GM12878 (cell line): ENCODE measurements around the gene RAB28. TPM values are rescaled to one million over a fixed set of nuclear protein-coding genes. Genes with fewer than 3 reads are reported as not detected.

ENCODE experiments used
- ATAC-seq: fragments of 200-7000 bp; cut with Tn5 transposase; 3 replicates; pipeline ENCODE4 v1.9.1; 2020; ENCODE audit warnings: mild to moderate bottlenecking, moderate library complexity
- BruUV-seq: library from RNA; stranded (reverse); fragments of 400-500 nt; replicated peaks from 2 replicates; lab custom pipeline; 2021; lab: Mats Ljungman, UMichigan
- CTCF ChIA-PET: fragments of 300-600 bp; sonication (Branson Sonifier 250); formaldehyde crosslinking; extraction: SDS; loops from one replicate; lab custom pipeline; 2021; ENCODE audit warnings: inconsistent platforms; lab: Yijun Ruan, JAX
- POLR2A ChIA-PET: fragments of 350-600 bp; formaldehyde crosslinking; extraction: SDS; loops from one replicate; lab custom pipeline; 2021; ENCODE audit warnings: inconsistent platforms; lab: Charles Lee
- RAD21 ChIA-PET: fragments of 300-600 bp; sonication (Branson Sonifier 250); formaldehyde crosslinking; loops from one replicate; lab custom pipeline; 2023; ENCODE audit warnings: antibody characterized with exemption; ENCODE audit not compliant: unreplicated experiment; lab: Charles Lee
- SMC1A ChIA-PET: fragments of 300-600 bp; sonication (Branson Sonifier 250); formaldehyde crosslinking; loops from one replicate; lab custom pipeline; 2023; ENCODE audit not compliant: unreplicated experiment, uncharacterized antibody; lab: Charles Lee
- DNase-seq: peaks from one replicate; pipeline ENCODE4 v3.0.0-alpha.2; 2011; ENCODE audit warnings: low read depth, low spot score
- FAIRE-seq: peaks from 3 replicates; lab custom pipeline; 2011; peaks lifted over from hg19 to GRCh38; lab: Jason Lieb, UNC
- H2AFZ ChIP-seq: 2 replicates; pipeline ENCODE4 v1.6.0; 2011; ENCODE audit warnings: low read depth, low read length, control low read depth; ENCODE audit not compliant: control insufficient read depth
- H3K27ac ChIP-seq: 2 replicates; pipeline ENCODE4 v1.5.1; 2011; ENCODE audit warnings: control low read depth; ENCODE audit not compliant: control insufficient read depth, insufficient read depth
- H3K27me3 ChIP-seq, 2 experiments: replicated peaks in 1 of 2; 2 replicates each; pipeline versions ENCODE4 v1.6.0 to v1.6.1; 2011; ENCODE audit warnings: low read length in 1 of 2; ENCODE audit not compliant: control insufficient read depth in 2 of 2, insufficient read depth in 2 of 2
- H3K36me3 ChIP-seq, 2 experiments: 2 replicates each; pipeline ENCODE4 v1.5.1; 2011; ENCODE audit warnings: low read length in 1 of 2; ENCODE audit not compliant: control insufficient read depth in 2 of 2, insufficient read depth in 2 of 2
- H3K4me1 ChIP-seq: 2 replicates; pipeline ENCODE4 v1.6.1; 2011; ENCODE audit warnings: mild to moderate bottlenecking, low read length, moderate library complexity, mixed read lengths; ENCODE audit not compliant: control insufficient read depth, insufficient read depth
- H3K4me2 ChIP-seq: 2 replicates; pipeline ENCODE4 v1.6.0; 2011; ENCODE audit warnings: control low read depth; ENCODE audit not compliant: control insufficient read depth, insufficient read depth
- H3K4me3 ChIP-seq: fragments of 200-600 bp; sonication (generic); 2 replicates; pipeline ENCODE4 v1.5.1; 2016
- H3K79me2 ChIP-seq: 2 replicates; pipeline ENCODE4 v1.6.0; 2011; ENCODE audit warnings: low read length; ENCODE audit not compliant: control insufficient read depth, insufficient read depth
- H3K9ac ChIP-seq: 2 replicates; pipeline ENCODE4 v1.8.0; 2011; ENCODE audit warnings: low read length, control low read depth, mixed read lengths; ENCODE audit not compliant: control insufficient read depth, insufficient read depth
- H3K9me3 ChIP-seq: replicated peaks from 3 replicates; pipeline ENCODE4 v1.5.1; 2011; ENCODE audit warnings: mild to moderate bottlenecking, low read length; ENCODE audit not compliant: control insufficient read depth, insufficient read depth
- H4K20me1 ChIP-seq: 2 replicates; pipeline ENCODE4 v1.6.0; 2011; ENCODE audit not compliant: control insufficient read depth, insufficient read depth
- DPF2 ChIP-seq: fragments of 450-650 bp; IDR thresholded peaks from 2 replicates; pipeline ENCODE4 v1.6.1; 2017; ENCODE audit warnings: mild to moderate bottlenecking
- IKZF1 ChIP-seq: fragments of 450-650 bp; conservative IDR thresholded peaks from 2 replicates; pipeline ENCODE4 v1.6.1; 2017; ENCODE audit warnings: antibody characterized with exemption, mild to moderate bottlenecking
- LARP7 ChIP-seq: fragments of 450-650 bp; IDR thresholded peaks from 2 replicates; pipeline ENCODE4 v1.6.1; 2017; ENCODE audit warnings: mild to moderate bottlenecking
- STAT1 ChIP-seq: fragments of 450-650 bp; conservative IDR thresholded peaks from 2 replicates; pipeline ENCODE4 v1.6.1; 2014; ENCODE audit warnings: antibody characterized with exemption, mild to moderate bottlenecking
- TCF12 ChIP-seq: IDR thresholded peaks from 2 replicates; pipeline ENCODE4 v1.6.1; 2011; ENCODE audit warnings: low read depth, mild to moderate bottlenecking, low read length
- YY1 ChIP-seq: IDR thresholded peaks from 2 replicates; pipeline ENCODE4 v1.6.1; 2011; ENCODE audit warnings: low read depth, mild to moderate bottlenecking, low read length
- ZNF217 ChIP-seq: fragments of 450-650 bp; IDR thresholded peaks from 2 replicates; pipeline ENCODE4 v1.6.1; 2017; ENCODE audit warnings: antibody characterized with exemption, mild to moderate bottlenecking
- WGBS: methylation state at CpG from one replicate; pipeline ENCODE4 v1.1.6; 2016; ENCODE audit warnings: low lambda C conversion rate; ENCODE audit not compliant: insufficient replicate concordance, insufficient coverage; ENCODE audit errors: missing lambda C conversion rate; 5-methylcytosine and 5-hydroxymethylcytosine counted together
- in situ Hi-C: fragments of 300-500 bp; cut with MboI; formaldehyde crosslinking; loops from 9 replicates; pipeline ENCODE4 v1.14.3; 2018; ENCODE audit warnings: mixed read lengths
- intact Hi-C: fragments of 100-400 bp; cut with micrococcal nuclease; formaldehyde crosslinking; loops from one replicate; pipeline ENCODE4 v1.14.2; 2022; ENCODE audit not compliant: unreplicated experiment
- polyA plus RNA-seq, 11 experiments: library from polyadenylated mRNA; depleted of rRNA in 4 of 11; unstranded in 6 of 11; stranded (reverse) in 5 of 11; fragments of >200 nt; fragmentation: Nextera tagmentation in 4 of 11; fragmentation: Illumina TruSeq in 1 of 11; extraction: Ambion mirVana in 4 of 11; extraction: Trizol in 1 of 11; gene quantifications; 1 replicate in 1 of 11; 2 replicates in 10 of 11; pipeline versions ENCODE4 v1.2.1 to v1.2.3, GENCODE V29; 2011 to 2016; ENCODE audit warnings: inconsistent platforms in 2 of 11, missing spikeins in 2 of 11, low read depth in 1 of 11
- total RNA-seq, 4 experiments: library from RNA; depleted of rRNA in 3 of 4; stranded (reverse); fragments of >200 nt in 3 of 4; fragmentation: Illumina TruSeq in 1 of 4; extraction: Trizol in 1 of 4; gene quantifications; 2 replicates each; pipeline versions ENCODE4 v1.2.1 to v1.2.3, GENCODE V29; 2013 to 2021
- TF ChIP-seq, protein P1 (sequence below): IDR thresholded peaks from 2 replicates; pipeline ENCODE4 v1.6.1; 2011; ENCODE audit warnings: low read depth, low read length, improper control_type of control experiment, borderline replicate concordance
- TF ChIP-seq, protein P2 (sequence below): fragments of 450-650 bp; IDR thresholded peaks from 2 replicates; pipeline ENCODE4 v1.6.1; 2014; ENCODE audit warnings: mild to moderate bottlenecking
- TF ChIP-seq, protein P3 (sequence below): fragments of 450-650 bp; IDR thresholded peaks from 2 replicates; pipeline ENCODE4 v1.6.1; 2018; ENCODE audit warnings: borderline replicate concordance, mild to moderate bottlenecking; ENCODE audit not compliant: partially characterized antibody

The RAB28 gene
- total and polyA plus RNA-seq, 10 of the 15 experiments (the other 5 are each of a cell fraction or from before 2014, with no cell fraction given): 5.8 to 29.3 (median 16.9) TPM

DNA sequence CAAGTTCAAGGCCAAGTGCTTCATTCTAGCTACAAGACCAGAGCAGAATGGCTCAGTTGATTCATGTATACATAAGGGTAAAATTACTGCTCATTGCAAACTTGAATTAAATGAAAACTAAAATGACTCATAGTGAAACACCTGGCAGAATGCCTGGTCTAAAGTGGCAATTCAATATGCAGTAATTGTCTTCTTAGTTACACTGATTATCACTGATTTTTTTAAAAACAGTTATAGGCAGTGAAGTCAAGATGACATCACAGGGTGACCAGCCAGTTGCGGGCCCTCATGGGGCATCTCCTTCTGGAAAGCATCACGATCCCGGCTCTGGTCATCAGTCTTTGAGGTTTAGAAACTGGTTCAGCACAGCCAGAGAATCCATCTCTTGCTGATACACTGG lies 154.2 kb downstream of the RAB28 start:
- ChIA-PET RAD21 (no interaction called here), POLR2A (no interaction called here), SMC1A (interaction anchor here (0.6 kb wide), 1 partner anchor 43 kb away, joined by 4 read pairs; no protein-coding TSS in a partner anchor), CTCF (no interaction called here)
- DNase-seq: peak; percentile 11
- intact Hi-C loops (no loop called here), in situ Hi-C loops (no loop called here)
- no peak overlapping the region for H3K4me2 ChIP-seq
- no peaks in the 10 kb centered on the region for H4K20me1 ChIP-seq
- no peaks in the 10 kb centered on the region for H3K4me1 ChIP-seq
- no TSS peak for BruUV-seq
- H3K79me2 ChIP-seq: no peaks in the 10 kb centered on the region
- H3K27me3 ChIP-seq: no peaks in the 10 kb centered on the region
- ATAC-seq: peak; percentile 59
- no peaks in the 10 kb centered on the region for H3K36me3 ChIP-seq
- no peak overlapping the region for H3K4me3 ChIP-seq
- no peak overlapping the region for H3K27ac ChIP-seq
- no peak overlapping the region for H3K9ac ChIP-seq
- FAIRE-seq: no peak
- H3K9me3 ChIP-seq: no peaks in the 10 kb centered on the region
- whole genome bisulfite sequencing: 97% methylated on average over 3 of the region's 3 CpGs
- TF ChIP-seq, protein P1, sequence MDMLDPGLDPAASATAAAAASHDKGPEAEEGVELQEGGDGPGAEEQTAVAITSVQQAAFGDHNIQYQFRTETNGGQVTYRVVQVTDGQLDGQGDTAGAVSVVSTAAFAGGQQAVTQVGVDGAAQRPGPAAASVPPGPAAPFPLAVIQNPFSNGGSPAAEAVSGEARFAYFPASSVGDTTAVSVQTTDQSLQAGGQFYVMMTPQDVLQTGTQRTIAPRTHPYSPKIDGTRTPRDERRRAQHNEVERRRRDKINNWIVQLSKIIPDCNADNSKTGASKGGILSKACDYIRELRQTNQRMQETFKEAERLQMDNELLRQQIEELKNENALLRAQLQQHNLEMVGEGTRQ: no peak
- TF ChIP-seq YY1 (no peak), LARP7 (no peak), STAT1 (no peak), DPF2 (no peak), TCF12 (no peak), ZNF217 (no peak), IKZF1 (no peak)
- TF ChIP-seq, protein P2, sequence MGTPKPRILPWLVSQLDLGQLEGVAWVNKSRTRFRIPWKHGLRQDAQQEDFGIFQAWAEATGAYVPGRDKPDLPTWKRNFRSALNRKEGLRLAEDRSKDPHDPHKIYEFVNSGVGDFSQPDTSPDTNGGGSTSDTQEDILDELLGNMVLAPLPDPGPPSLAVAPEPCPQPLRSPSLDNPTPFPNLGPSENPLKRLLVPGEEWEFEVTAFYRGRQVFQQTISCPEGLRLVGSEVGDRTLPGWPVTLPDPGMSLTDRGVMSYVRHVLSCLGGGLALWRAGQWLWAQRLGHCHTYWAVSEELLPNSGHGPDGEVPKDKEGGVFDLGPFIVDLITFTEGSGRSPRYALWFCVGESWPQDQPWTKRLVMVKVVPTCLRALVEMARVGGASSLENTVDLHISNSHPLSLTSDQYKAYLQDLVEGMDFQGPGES: no peak
- TF ChIP-seq, protein P3, sequence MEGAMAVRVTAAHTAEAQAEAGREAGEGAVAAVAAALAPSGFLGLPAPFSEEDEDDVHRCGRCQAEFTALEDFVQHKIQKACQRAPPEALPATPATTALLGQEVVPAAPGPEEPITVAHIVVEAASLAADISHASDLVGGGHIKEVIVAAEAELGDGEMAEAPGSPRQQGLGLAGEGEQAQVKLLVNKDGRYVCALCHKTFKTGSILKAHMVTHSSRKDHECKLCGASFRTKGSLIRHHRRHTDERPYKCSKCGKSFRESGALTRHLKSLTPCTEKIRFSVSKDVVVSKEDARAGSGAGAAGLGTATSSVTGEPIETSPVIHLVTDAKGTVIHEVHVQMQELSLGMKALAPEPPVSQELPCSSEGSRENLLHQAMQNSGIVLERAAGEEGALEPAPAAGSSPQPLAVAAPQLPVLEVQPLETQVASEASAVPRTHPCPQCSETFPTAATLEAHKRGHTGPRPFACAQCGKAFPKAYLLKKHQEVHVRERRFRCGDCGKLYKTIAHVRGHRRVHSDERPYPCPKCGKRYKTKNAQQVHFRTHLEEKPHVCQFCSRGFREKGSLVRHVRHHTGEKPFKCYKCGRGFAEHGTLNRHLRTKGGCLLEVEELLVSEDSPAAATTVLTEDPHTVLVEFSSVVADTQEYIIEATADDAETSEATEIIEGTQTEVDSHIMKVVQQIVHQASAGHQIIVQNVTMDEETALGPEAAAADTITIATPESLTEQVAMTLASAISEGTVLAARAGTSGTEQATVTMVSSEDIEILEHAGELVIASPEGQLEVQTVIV: no peak
- no peak overlapping the region for H2AFZ ChIP-seq
